MCF 10A (cell line): Measurements from ENCODE around the gene STXBP4. TPM values are rescaled to one million over a fixed set of nuclear protein-coding genes. Genes with fewer than 3 reads are reported as not detected.

Experiments
- BruUV-seq: library from RNA; stranded (reverse); fragments of 400-500 nt; replicated peaks from 2 replicates; lab custom pipeline; 2021; lab: Mats Ljungman, UMichigan
- CTCF ChIA-PET: fragments of 300-600 bp; sonication (Branson Sonifier 250); formaldehyde crosslinking; extraction: SDS; loops from one replicate; lab custom pipeline; 2021; ENCODE audit warnings: antibody characterized with exemption, inconsistent platforms; lab: Yijun Ruan, JAX
- POLR2A ChIA-PET: fragments of 300-600, 350-650 bp; sonication (Branson Sonifier 250); formaldehyde crosslinking; extraction: SDS; loops from one replicate; lab custom pipeline; 2020; ENCODE audit warnings: antibody characterized with exemption, inconsistent platforms; lab: Yijun Ruan, JAX
- DNase-seq: peaks from one replicate; pipeline ENCODE4 v3.0.0-alpha.2; 2018; ENCODE audit not compliant: unreplicated experiment
- H3K27ac Mint-ChIP-seq: one replicate; pipeline ENCODE4 v1.8.0; 2022; ENCODE audit warnings: mild to moderate bottlenecking, low read depth, mixed read lengths; ENCODE audit not compliant: unreplicated experiment
- H3K27me3 Mint-ChIP-seq: one replicate; pipeline ENCODE4 v1.8.0; 2022; ENCODE audit warnings: mixed read lengths; ENCODE audit not compliant: insufficient read depth, unreplicated experiment
- H3K36me3 Mint-ChIP-seq: one replicate; pipeline ENCODE4 v1.8.0; 2022; ENCODE audit warnings: mild to moderate bottlenecking, moderate library complexity, mixed read lengths; ENCODE audit not compliant: insufficient read depth, unreplicated experiment
- H3K4me1 Mint-ChIP-seq: one replicate; pipeline ENCODE4 v1.8.0; 2022; ENCODE audit warnings: mixed read lengths; ENCODE audit not compliant: insufficient read depth, unreplicated experiment
- H3K4me3 Mint-ChIP-seq: one replicate; pipeline ENCODE4 v1.8.0; 2022; ENCODE audit warnings: mild to moderate bottlenecking, moderate library complexity, mixed read lengths; ENCODE audit not compliant: unreplicated experiment
- H3K9me3 Mint-ChIP-seq: one replicate; pipeline ENCODE4 v1.8.0; 2022; ENCODE audit warnings: mixed read lengths; ENCODE audit not compliant: unreplicated experiment
- CTCF ChIP-seq: fragments of 200-600 bp; IDR thresholded peaks from one replicate; pipeline ENCODE4 v1.8.0; 2022; ENCODE audit warnings: antibody characterized with exemption, mild to moderate bottlenecking; ENCODE audit not compliant: unreplicated experiment
- intact Hi-C: fragments of 100-400 bp; cut with micrococcal nuclease; formaldehyde crosslinking; loops from 2 replicates; pipeline ENCODE4 v1.14.1; 2022
- total RNA-seq: library from RNA; stranded (reverse); gene quantifications from 2 replicates; pipeline ENCODE4 v1.2.3, GENCODE V29; 2022

The STXBP4 gene
- total RNA-seq, 1 experiment from 2014 or later: 6.7 TPM

GRCh38 chr17:55124730-55125360, 156.3 kb downstream of the STXBP4 start:
- Mint-ChIP-seq H3K36me3 (no peaks in the 10 kb centered on the region), H3K4me1 (no peaks in the 10 kb centered on the region), H3K9me3 (no peaks in the 10 kb centered on the region), H3K27ac (no peak overlapping the region), H3K27me3 (no peaks in the 10 kb centered on the region), H3K4me3 (no peak overlapping the region)
- no peak for DNase-seq
- intact Hi-C loops: no loop called here
- BruUV-seq: no TSS peak
- TF ChIP-seq CTCF: no peak
- CTCF ChIA-PET: no interaction called here
- POLR2A ChIA-PET: no interaction called here

DNA sequence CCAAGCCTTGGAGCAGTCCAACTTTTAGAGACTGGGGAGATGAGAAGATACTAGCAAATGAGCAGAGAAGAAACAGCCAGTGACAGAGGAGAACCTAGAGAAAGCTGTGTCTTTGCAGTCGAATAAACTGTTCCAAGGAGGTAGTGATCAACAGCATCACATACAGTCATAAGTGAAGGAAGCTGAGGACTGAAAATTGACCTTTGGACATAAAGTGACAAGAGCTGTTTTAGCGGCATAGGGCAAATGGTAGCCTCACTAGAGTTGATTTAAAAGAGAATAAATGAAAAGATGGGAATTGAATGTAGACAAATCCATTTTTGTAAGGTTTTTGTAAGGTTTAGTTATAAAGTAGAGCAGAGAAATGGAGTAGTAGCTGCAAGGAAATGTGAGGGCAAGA, 165.0 kb downstream of the STXBP4 start:
- intact Hi-C loops: no loop called here
- CTCF ChIA-PET: interaction anchor here (0.9 to 1.4 kb wide), 2 partner anchors 13 to 222 kb away, joined by 3 to 5 read pairs; no protein-coding TSS in a partner anchor
- TF ChIP-seq CTCF: no peak

GRCh38 chr17:55134486-55135157, 166.1 kb downstream of the STXBP4 start:
- no peak overlapping the region for H3K4me3 Mint-ChIP-seq
- DNase-seq: no peak
- ChIA-PET CTCF (interaction anchor here (0.7 to 0.9 kb wide), 2 partner anchors 221 to 222 kb away, joined by 3 read pairs; no protein-coding TSS in a partner anchor), POLR2A (no interaction called here)
- no peaks in the 10 kb centered on the region for H3K4me1 Mint-ChIP-seq
- H3K27me3 Mint-ChIP-seq: no peaks in the 10 kb centered on the region
- no peaks in the 10 kb centered on the region for H3K9me3 Mint-ChIP-seq
- intact Hi-C loops: no loop called here
- no TSS peak for BruUV-seq
- H3K27ac Mint-ChIP-seq: no peak overlapping the region
- TF ChIP-seq CTCF: no peak
- H3K36me3 Mint-ChIP-seq: no peaks in the 10 kb centered on the region

More for the DNA sequence above, 165.0 kb downstream of the STXBP4 start:
- H3K27me3 Mint-ChIP-seq: no peaks in the 10 kb centered on the region
- H3K4me3 Mint-ChIP-seq: no peak overlapping the region
- H3K36me3 Mint-ChIP-seq: no peaks in the 10 kb centered on the region
- no peaks in the 10 kb centered on the region for H3K9me3 Mint-ChIP-seq
- no peak overlapping the region for H3K27ac Mint-ChIP-seq
- DNase-seq: no peak
- no peaks in the 10 kb centered on the region for H3K4me1 Mint-ChIP-seq
- POLR2A ChIA-PET: no interaction called here
- no TSS peak for BruUV-seq

- intact Hi-C loops: no loop called here
- H3K4me3 Mint-ChIP-seq: no peak overlapping the region
- BruUV-seq: no TSS peak
- POLR2A ChIA-PET: no interaction called here
- CTCF ChIA-PET: interaction anchor here (0.5 kb wide), 1 partner anchor 11 kb away, joined by 3 read pairs; no protein-coding TSS in a partner anchor
- TF ChIP-seq CTCF: no peak
- H3K36me3 Mint-ChIP-seq: no peaks in the 10 kb centered on the region
- no peak for DNase-seq
- H3K4me1 Mint-ChIP-seq: no peaks in the 10 kb centered on the region
- no peaks in the 10 kb centered on the region for H3K9me3 Mint-ChIP-seq
- no peak overlapping the region for H3K27ac Mint-ChIP-seq
- H3K27me3 Mint-ChIP-seq: no peaks in the 10 kb centered on the region
Measured at GRCh38 chr17:55140809-55141208, 172.2 kb downstream of the STXBP4 start.
